ENCODE data around the gene ADORA2B.
A peak's percentile ranks its signal among the peaks of the same experiment; 100 is the strongest.
"Not testable (repeated sequence)": the region's sequence is repeated elsewhere in the genome, so short reads cannot be mapped to it uniquely, and the experiment has no call there.

The ADORA2B gene

DNA sequence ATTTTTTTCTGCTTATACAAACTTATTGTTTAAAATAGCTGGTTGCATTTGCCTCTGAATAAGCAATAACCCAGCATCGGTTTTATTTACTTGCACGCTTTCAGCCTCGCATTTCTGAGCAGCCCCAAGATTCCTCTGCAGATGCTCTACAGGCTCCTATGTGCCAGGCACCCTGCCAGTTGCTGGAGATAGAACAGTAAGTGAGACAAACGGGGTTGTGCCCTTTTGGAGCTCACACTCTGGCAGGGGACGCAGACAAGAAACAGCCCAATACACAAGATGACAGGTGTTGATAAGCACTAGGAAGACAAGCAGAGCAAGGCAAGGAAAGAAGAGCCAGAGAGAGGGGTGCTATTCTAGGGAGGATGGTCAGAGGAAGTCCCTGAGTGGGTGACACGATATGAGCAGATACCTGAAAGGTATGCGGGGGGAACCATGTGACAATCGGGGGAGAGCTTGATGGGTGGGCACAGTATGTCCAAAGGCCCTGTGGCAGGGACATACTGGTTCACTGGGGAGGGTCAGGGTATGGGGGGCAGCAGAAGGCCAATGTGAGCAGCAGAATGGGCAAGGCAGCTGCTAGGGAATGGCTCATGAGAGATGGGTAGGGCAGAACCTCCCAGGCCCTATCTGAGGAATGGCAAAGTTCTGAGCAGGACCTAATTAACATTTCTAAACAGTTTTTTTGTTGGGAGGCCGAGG lies 18.7 kb upstream of the ADORA2B start:
- no peak for DNase-seq

DNA sequence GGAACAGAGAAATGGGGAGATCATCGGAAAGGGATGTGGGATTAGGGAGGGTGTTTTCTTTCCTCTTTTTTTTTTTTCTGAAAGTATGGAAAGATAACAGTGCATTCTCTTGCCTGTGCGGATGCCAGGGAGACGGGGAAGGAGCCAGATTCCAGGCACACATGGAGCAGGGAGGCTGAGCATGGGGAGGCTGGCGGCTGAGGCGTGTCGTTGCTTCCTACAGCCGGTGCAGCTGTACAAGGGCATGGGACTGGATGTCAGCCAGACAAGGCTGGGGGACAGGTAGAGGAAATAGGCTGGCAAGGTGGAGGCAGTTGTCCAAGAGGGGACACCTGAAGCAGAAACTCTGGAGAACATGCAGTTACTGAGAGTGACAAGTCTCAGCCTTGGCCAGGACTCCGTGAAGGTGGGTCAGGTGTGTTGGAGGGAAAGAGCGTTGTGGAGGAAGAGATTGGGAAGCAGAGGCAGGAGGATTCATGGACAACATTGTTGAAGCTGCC lies 16.6 kb upstream of the ADORA2B start:
- DNase-seq: no peak

DNA sequence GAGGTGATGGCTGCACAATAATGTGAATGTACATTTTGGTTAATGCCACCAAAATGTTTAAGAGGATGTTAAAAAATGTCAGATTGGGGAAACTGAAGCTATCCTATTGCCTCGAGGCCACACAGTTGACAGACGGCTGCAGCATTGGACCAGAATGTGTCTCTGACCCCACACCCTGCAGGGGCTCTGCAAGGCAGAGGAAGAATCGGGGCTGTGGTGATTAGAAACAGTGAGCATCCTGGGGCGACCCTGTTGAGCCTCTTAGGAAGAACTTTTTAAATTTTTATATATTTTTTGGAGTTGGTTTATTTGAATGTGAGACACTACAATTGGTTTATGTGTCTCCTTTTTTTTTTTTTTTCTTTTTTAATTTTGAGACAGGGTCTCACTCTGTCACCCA lies 15.0 kb upstream of the ADORA2B start:
- no peak for DNase-seq

DNA sequence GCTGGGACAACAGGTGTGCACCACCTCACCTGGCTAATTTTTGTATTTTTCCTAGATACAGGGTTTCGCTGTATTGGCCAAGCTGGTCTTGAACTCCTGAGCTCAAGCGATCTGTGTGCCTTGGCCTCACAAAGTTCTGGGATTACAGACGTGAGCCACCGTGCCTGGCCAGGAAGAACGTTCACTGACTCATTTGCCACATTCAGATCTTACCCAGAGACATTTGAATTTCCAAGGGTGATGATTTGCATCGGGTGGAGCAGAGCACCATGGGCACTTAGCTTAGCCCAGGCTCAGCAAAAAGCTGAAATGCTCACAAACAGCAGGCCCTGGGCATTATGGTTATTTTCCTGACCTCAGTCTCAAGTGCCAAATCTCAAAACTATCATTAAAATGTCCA lies 14.5 kb upstream of the ADORA2B start:
- DNase-seq: no peak

DNA sequence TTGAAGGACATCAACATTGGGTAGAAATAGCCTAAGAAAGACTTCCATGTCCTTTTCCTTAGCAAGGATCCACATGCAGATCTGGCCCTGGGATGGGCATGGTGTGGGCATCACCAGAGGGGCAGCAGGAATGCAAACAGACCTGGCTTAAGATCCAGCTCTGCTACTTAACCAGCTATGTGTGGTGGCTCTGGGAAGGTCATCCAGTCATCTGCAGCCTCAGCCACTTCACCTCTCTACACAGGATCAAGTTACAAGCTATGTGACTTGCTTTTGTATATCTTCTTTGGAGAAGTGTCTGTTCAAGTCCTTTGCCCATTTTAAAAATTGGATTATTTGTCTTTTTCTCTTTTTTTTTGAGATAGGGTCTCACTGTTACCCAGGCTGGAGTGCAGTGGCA lies 13.5 kb upstream of the ADORA2B start:
- no peak for DNase-seq

DNA sequence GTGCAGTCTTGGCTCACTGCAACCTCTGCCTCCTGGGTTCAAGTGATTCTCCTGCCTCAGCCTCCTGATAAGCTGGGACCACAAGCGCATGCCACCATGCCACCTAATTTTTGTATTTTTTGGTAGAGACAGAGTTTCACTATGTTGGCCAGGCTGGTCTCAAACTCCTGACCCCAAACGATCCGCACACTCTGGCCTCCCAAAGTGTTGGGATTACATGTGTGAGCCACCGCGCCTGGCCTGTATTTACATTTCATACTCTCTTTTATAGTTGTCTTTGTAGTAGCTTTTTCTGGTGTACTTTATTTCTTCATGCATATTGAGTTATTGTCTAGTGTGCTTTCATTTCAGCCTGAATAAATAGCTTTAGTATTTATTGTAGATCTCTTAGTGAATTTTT lies 10.1 kb upstream of the ADORA2B start:
- DNase-seq: no peak

DNA sequence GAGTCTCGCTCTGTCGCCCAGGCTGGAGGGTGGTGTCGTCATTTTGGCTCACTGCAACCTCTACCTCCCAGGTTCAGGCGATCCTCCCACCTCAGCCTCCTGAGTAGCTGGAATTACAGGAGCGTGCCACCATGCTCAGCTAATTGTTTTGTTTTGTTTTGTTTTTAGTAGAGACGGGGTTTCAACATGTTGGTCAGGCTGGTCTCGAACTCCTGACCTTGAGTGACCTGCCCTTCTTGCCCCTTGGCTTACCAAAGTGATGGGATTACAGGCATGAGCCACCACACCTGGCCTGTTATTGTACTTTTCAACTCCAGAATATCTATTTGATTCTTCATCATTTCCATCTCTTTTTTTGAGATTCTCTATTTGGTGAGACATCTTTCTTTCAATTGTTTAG lies 9.0 kb upstream of the ADORA2B start:
- DNase-seq: no peak

DNA sequence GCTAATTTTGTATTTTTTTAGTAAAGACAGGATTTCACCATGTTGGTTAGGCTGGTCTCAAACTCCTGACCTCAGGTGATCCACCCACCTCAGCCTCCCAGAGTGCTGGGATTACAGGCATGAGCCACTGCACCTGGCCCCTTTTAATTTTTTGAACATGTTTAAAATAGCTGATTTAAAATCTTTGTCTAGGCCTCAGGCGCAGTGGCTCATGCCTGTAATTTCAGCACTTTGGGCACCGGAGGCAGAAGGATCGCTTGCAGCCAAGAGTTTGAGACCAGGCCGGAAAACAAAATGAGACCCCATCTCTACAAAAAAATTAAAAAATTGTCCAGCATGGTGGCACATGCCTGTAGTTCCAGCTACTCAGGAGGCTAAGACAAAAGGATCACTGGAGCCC lies 8.4 kb upstream of the ADORA2B start:
- DNase-seq: not testable (repeated sequence)

DNA sequence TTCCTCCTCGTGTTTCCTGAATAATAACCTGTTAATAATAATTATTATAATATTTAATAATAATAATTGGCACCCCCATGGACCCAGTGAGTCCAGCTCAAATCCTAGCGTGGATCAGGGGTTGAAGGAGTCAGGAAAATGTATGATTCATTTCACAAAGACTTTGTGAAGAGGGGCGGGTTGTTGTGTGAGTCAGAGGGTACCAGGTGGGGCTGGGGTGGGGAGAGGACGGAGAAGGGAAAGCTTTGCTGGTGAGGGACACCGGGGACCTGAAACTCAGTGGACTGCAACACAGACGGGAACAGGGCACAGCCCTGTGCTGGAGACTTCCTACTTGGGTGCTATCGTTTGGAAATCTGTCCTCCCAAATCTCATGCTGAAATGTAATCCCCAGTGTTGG lies 3.1 kb upstream of the ADORA2B start:
- peak; percentile 38 for DNase-seq

DNA sequence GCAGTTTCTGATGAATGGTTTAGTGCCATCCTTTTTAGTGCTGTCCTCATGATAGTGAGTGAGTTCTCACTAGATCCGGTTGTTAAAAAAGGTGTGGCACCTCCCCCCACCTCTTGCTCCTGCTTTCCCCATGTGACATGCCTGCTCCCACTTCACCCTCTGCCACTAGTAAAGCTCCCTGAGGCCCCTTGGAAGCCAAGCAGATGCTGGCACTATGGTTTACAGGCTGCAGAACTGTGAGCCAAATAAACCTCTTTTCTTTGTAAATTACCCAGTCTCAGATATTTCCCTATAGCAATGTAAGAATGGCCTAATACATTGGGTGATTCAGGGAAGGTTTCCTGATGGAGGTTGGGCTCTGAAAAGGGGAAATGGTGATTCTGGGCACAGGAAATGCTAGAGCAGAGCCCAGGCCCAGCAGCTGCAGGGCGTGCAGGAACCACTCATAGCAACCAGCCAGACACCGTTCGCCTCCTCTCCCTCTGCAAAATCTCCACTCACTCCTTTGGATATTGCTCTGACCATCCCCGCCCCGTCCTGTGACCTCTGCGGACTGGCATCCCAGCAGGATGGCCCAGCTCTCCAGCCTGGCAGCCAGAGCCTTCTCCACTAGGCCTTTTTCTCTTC lies 2.6 kb upstream of the ADORA2B start:
- DNase-seq: peak; percentile 22

DNA sequence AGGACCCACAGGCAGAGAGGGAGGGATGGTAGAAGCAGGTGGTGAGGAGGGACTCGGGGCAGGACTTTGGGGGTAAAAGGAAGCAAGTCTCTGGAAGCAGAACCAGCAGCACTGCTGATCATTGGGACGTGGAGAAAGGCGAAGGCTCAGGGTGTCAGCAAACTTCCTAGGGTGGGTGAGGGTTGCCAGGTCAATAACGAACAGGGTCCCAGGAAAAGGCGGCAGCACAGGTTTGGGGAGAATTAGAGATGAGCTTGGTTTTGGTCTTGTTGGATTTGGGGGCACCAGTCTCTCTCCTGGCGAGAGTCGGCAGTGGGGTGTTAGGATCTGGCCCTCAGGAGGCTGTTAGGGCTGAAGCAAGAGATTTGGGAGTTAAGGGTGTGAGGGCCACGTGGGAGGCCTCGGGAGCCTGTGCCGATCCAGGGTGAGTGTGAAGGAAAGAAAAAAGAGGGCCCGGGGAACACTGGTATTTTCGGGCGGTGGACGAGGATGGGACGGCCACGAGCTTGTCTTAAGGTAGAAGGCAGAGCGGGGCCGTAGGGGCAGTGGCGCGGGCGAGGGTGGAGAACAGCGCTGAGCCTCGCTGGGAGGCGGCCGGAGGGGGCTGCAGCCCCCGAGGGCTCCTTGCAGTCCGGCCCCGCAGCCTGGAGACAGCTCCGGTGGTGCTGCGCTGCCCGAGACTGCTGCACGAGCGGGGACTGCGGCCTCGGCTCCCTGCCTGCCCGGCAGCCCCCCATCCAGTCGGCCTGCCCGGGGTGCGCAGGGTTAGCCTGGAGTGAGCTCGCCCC lies 765 bp upstream of the ADORA2B start:
- DNase-seq: no peak

DNA sequence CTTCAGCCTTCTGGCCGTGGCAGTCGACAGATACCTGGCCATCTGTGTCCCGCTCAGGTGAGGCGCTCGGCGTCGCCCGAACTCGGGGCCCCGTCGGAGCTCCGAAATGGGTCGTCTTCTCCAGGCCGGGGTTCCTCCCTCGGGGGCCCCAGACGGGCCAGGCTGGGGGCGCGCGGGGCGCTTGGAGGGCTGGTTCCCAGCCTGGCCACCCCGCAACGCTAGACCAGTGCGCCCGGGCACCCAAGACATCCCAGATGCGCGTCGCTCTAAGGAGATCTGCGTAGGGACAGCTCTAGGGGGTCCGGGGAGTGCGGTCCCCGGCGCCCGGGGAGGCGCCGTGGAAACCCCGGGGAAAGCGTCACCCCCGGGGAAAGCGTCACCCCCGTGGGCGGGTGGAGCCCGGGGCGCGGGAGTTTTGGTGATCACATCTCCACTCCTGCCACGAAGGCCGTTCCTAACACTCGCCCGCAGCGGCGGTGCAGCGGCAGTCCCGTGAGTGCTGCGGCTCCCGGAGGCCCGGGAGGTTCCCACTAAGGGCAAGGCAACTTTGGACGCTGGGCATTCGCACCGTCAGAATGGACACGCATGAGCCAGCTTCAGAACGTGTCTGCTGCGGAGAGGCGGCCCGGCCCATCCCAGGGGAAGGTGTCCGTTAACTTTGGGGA lies 729 bp downstream of the ADORA2B start:
- no peak for DNase-seq

DNA sequence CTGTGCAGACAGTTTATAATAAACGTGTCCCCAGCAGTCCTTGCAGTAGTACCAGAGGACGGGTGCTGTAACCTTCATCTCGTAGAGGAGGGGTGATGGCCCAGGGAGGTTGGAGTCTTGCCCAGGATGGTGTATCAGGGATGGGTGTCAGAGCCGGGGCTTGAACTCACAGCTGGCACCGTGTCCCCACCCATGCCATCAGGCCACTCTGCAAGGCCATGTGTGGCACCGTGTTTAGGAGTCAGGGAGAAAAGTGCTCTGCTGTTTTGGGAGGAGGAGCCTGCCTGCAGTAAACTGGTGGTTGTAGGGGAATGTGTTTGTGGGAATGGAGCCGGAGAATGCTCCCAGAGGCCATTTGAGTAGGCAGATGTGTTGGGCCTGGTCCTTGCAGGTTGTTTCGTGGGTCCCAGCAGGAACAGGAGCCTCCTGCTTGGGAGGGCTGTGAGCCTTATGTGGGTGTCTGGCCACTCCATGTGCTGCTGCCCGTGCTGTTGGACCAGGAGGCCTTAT lies 1.7 kb downstream of the ADORA2B start:
- peak; percentile 30 for DNase-seq

DNA sequence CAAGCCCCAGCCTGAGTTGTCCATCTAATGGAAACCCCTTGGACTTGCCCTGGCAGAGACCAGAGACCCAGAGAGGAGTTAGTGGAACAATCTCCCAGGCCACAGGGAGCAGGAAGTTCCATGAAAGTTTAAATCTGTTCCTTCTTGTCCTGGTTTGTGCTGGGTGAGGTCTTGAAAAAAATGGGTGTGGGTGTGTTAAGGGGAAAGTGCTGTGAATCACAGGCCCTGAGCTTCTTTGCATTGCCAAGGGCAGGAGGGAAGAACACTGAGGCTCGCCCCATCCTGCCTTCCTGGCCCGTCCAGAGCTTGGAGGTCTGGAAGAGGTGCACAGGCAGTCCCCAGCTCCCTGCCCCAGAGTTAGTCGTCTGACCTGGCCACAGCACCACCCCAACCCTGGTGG lies 2.3 kb downstream of the ADORA2B start:
- DNase-seq: peak; percentile 43

DNA sequence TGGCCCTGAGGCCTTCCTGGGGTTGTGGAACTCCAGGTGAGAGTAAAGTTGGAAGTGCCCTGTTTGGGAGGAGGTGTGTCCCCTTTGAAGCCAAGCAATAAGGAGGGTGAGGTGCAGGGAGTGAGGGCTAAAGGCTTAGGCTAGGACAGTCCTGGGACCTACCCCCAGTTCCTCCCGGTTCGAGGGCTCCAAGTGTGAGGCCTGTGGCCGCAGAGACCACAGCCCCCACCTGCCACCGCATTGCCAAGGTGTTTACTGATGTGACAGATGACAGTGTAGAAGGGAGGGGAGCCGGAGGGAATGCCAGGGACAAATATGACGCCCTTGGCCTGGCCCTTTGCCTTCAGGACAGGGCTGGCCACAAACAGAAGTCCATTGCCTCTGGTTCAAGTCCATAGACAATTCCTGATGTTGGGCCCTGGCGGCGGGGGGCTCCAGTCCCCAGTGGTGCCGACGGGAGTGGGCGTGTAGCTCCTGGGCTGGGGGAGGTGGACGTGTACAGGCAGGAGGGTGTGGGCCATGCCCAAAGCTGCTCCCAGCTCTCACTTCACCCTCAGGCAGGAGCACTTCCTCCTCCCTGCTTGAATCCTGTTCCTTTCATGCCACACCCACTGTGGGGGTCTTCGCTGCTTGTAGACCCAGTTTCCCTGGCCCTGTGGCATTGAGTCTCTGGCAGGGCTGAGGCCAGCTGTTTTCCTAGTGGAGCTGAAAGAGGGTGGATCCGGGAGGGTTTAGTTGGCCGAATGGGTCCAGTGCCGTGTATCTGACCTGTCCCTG lies 3.2 kb downstream of the ADORA2B start:
- no peak for DNase-seq

DNA sequence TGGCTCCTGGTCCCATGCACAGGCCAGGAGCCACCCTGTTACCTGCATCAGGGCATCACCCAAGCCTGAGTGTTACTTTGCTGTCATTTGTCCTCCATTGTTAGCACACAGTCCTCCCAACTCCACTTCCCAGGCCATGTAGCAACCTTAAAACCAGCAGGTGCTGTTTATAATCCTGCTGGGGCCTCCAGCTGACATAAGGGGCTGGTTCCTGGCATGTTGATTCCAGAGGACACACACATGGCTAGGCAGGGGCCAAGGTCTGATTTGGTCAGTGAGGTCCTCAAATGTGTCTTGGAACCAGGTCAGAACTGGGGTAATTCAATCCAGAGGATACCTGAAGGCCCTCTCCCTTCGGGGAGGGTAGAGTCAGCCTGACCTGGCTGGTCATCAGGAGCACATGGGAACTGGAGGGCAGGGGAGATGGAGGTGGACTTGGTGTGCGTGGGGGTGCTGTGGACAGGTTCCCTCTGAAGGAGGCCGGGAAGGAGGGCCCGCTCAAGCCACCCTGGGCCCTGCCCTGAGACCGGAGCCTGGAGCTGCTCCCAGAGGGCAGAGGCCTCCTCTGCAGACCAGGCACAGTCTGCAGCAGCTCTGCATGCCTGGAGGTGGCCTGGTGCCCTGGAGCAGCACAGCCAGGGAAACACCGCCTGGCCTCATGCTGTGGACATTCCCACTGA lies 6.6 kb downstream of the ADORA2B start:
- no peak for DNase-seq

DNA sequence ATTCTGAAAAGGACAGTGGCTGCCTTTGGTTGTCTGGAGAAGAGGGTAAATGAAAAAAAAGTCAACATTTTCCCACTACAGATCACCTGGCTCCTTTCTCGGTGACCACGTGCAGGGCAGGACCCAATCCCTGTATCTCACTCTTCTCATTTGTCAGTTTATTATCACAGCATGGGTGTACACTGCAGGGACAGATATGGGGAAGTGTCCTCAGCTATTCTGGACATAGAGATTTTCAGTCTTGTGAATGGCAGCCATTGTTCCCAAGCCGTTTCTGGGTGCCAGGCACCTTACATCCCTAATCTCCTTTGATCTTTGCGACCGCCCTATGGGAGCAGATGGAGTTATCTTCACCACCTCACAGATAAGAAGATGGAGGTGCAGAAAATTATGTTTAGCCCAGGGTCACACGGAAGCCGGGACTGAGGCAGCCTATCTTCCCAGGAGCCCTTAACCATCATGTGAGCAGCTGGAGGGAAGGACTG lies 7.2 kb downstream of the ADORA2B start:
- no peak for DNase-seq

DNA sequence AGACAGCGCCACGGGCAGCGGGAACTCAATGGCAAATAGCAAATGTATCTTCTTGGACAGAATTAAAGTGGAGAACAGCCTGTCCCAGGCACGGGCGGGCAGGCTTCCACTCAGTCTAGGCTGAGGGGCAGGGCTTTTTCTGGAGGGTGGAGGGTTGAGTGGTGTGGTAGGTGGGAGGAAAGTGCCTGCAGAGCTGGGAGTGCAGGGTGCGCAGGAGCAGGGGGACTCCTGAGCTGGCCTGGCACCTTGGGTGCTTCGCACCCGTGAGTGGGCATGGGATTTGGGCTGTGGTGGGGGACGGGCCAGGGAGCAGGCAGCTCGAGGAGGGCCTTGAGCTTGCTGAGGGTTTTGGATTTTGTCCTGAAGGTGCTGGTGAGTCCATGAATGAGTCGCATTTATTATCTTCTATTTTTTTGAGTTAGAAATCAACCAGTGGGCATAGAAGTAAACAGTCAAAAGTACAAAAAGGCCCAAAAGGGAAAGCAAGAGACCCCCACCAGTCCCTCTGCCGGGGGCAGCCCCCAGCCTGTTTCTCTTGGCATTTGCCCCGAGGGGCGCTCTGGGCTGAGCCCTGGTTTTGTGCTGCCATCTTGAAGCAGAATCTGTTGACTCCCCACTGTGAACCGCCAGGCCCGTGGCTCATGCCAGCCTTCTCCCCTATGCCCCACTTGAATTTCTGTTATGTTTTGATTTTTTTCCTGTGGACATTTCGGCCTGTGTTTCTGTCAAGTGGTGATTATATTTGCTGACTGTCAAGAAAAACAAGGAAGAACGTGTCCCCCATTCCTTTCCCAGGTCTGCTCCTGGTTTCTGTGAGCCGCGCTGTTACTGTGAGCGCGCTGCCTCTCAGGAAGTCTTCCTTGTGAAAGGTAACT lies 8.2 kb downstream of the ADORA2B start:
- no peak for DNase-seq

DNA sequence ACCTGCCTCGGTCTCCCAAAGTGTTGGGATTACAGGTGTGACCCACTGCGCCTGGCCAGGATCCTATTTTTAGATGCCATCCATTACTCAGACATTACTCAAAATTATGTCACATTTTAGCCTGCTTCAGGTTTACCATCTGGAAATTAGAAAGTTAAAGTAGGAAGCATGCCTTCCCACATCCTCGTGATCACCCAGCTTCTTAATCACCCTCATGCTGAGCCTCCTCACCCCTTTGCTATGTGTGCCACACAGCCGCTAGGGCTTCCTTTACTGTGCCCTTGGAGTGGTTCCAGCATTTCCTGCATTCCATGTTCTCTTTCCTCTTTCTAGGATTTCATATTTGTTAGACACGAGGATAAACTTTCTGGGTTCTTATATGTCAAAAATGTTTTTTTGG lies 9.3 kb downstream of the ADORA2B start:
- peak; percentile 98 for DNase-seq

DNA sequence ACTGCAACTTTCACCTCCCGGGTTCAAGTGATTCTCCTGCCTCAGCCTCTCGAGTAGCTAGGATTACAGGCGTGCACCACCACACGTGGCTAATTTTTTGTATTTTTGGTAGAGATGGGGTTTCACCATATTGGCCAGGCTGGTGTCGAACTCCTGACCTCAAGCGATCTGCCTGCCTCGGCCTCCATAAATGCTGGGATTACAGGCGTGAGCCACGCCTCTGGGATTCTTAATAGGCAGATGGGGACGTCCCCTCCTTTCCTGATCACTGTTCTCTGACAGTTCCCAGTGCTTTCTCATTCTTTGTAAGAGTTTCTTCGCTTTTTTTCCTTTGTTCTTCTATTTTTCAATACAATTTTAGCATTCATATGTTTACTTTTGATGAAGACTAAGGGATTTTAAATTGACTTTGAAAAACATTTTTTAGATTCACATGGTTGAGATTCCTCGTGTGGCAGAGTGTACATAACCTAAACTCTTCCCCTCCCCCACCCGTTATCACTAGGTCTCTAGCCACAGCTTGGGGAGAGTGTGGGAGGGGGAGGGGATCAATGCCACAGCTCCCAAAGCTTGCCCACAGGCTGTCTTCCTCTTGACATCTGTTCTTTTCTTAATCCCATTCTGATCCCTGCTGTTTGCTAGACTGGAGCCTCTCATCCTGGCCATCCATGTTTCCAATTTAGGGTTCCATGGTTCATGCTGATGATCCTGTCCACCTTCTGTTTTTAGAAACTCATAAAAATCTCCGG lies 11.0 kb downstream of the ADORA2B start:
- no peak for DNase-seq
